K562 (cell line): ENCODE measurements around the gene PTGES3L. TPM values are rescaled to one million over a fixed set of nuclear protein-coding genes. Genes with fewer than 3 reads are reported as not detected.

Experiments used
- ATF3 ChIP-seq, 2 experiments: fragments of 450-650 bp in 1 of 2; sonication (generic) in 1 of 2; formaldehyde crosslinking in 1 of 2; IDR thresholded peaks in 1 of 2; conservative IDR thresholded peaks in 1 of 2; 2 replicates each; pipeline versions ENCODE4 v1.6.1 to v1.8.1; 2016 to 2023; ENCODE audit warnings: mild to moderate bottlenecking in 2 of 2, moderate library complexity in 2 of 2, inconsistent platforms in 1 of 2, missing genetic modification reagents in 1 of 2
- CBX3 ChIP-seq, 2 experiments: IDR thresholded peaks; 1 replicate in 1 of 2; 2 replicates in 1 of 2; pipeline ENCODE4 v1.6.1; 2012; ENCODE audit warnings: inconsistent platforms in 2 of 2, low read length in 2 of 2, borderline replicate concordance in 1 of 2, control low read depth in 1 of 2
- CEBPG ChIP-seq, 3 experiments: fragments of 200-800 bp in 1 of 3; sonication (Bioruptor generic) in 1 of 3; sonication (generic) in 1 of 3; formaldehyde crosslinking in 1 of 3; IDR thresholded peaks in 2 of 3; conservative IDR thresholded peaks in 1 of 3; 2 replicates each; pipeline versions ENCODE4 v1.6.1 to v1.8.0; 2016 to 2022; ENCODE audit warnings: missing compliant biosample characterization in 2 of 3, missing genetic modification characterization in 2 of 3, mild to moderate bottlenecking in 1 of 3, missing genetic modification reagents in 1 of 3
- E2F4 ChIP-seq: sonication (generic); formaldehyde crosslinking; IDR thresholded peaks from 2 replicates; pipeline ENCODE4 v1.8.0; 2022; ENCODE audit warnings: mild to moderate bottlenecking, low read depth, missing genetic modification reagents
- FOXP1 ChIP-seq: sonication (generic); formaldehyde crosslinking; IDR thresholded peaks from 2 replicates; pipeline ENCODE4 v1.8.0; 2022; ENCODE audit warnings: mild to moderate bottlenecking, missing genetic modification reagents
- JUND ChIP-seq, 2 experiments: IDR thresholded peaks; 2 replicates in 1 of 2; 3 replicates in 1 of 2; pipeline ENCODE4 v1.6.1; 2011; ENCODE audit warnings: borderline replicate concordance in 2 of 2, low read depth in 2 of 2, low read length in 2 of 2, improper control_type of control experiment in 1 of 2, missing biosample characterization in 1 of 2, missing genetic modification characterization in 1 of 2, missing genetic modification reagents in 1 of 2
- MTA1 ChIP-seq: fragments of 450-650 bp; IDR thresholded peaks from 2 replicates; pipeline ENCODE4 v1.6.1; 2017; ENCODE audit warnings: borderline replicate concordance
- NBN ChIP-seq: fragments of 450-650 bp; IDR thresholded peaks from 2 replicates; pipeline ENCODE4 v1.6.1; 2016; ENCODE audit warnings: low read depth, mild to moderate bottlenecking
- NFE2 ChIP-seq: IDR thresholded peaks from 2 replicates; pipeline ENCODE4 v1.6.1; 2014; ENCODE audit warnings: antibody characterized with exemption, low read depth
- NR2C1 ChIP-seq, 2 experiments: fragments of 450-650 bp; IDR thresholded peaks; 2 replicates each; pipeline ENCODE4 v1.6.1; 2017; ENCODE audit warnings: mild to moderate bottlenecking in 2 of 2, antibody characterized with exemption in 1 of 2, inconsistent platforms in 1 of 2, missing compliant biosample characterization in 1 of 2, missing genetic modification characterization in 1 of 2
- PTBP1 ChIP-seq: fragments of 200-400 bp; formaldehyde crosslinking; IDR thresholded peaks from 2 replicates; pipeline ENCODE4 v1.6.1; 2017; ENCODE audit warnings: low read depth, low read length
- SMAD4 ChIP-seq: fragments of 250-450 bp; sonication (Bioruptor Pico); conservative IDR thresholded peaks from 2 replicates; pipeline ENCODE4 v1.8.0; 2021; ENCODE audit warnings: inconsistent platforms, mild to moderate bottlenecking, moderate library complexity
- SRSF3 ChIP-seq: fragments of 200-400 bp; formaldehyde crosslinking; IDR thresholded peaks from 2 replicates; pipeline ENCODE4 v1.6.1; 2016; ENCODE audit warnings: mild to moderate bottlenecking, low read length, moderate library complexity; ENCODE audit not compliant: insufficient read depth
- TEAD2 ChIP-seq: fragments of 450-650 bp; IDR thresholded peaks from 2 replicates; pipeline ENCODE4 v1.6.1; 2016; ENCODE audit warnings: missing genetic modification characterization, control low read depth, missing compliant biosample characterization
- TEAD4 ChIP-seq, 2 experiments: sonication (generic) in 1 of 2; formaldehyde crosslinking in 1 of 2; IDR thresholded peaks; 2 replicates each; pipeline versions ENCODE4 v1.6.1 to v1.8.0; 2012 to 2022; ENCODE audit warnings: borderline replicate concordance in 1 of 2, inconsistent platforms in 1 of 2, low read length in 1 of 2, mild to moderate bottlenecking in 1 of 2, missing genetic modification reagents in 1 of 2
- USF1 ChIP-seq: sonication (generic); formaldehyde crosslinking; IDR thresholded peaks from 2 replicates; pipeline ENCODE4 v1.9.0; 2022; ENCODE audit warnings: mild to moderate bottlenecking, missing genetic modification reagents
- ZNF253 ChIP-seq: fragments of 250-450 bp; sonication (Bioruptor Pico); conservative IDR thresholded peaks from 2 replicates; pipeline ENCODE4 v1.6.1; 2021; ENCODE audit warnings: mild to moderate bottlenecking
- ZNF707 ChIP-seq: fragments of 250-450 bp; sonication (Bioruptor Pico); conservative IDR thresholded peaks from 2 replicates; pipeline ENCODE4 v1.8.0; 2022; ENCODE audit warnings: inconsistent platforms, mild to moderate bottlenecking, moderate library complexity
- ZNF740 ChIP-seq, 3 experiments: fragments of 200-800 bp in 1 of 3; sonication (Bioruptor generic) in 1 of 3; sonication (generic) in 1 of 3; formaldehyde crosslinking in 1 of 3; IDR thresholded peaks; 2 replicates each; pipeline versions ENCODE4 v1.6.1 to v1.8.0; 2016 to 2022; ENCODE audit warnings: mild to moderate bottlenecking in 2 of 3, missing compliant biosample characterization in 2 of 3, missing genetic modification characterization in 2 of 3, missing genetic modification reagents in 1 of 3
- ZNF77 ChIP-seq: fragments of 250-450 bp; sonication (Bioruptor Pico); IDR thresholded peaks from 2 replicates; pipeline ENCODE4 v1.5.0; 2020
- polyA plus RNA-seq, 8 experiments: library from polyadenylated mRNA; depleted of rRNA in 4 of 8; stranded (reverse) in 5 of 8; unstranded in 3 of 8; fragments of >200 nt; fragmentation: Nextera tagmentation in 2 of 8; fragmentation: Illumina TruSeq in 1 of 8; extraction: Ambion mirVana in 2 of 8; extraction: Trizol in 1 of 8; gene quantifications; 2 replicates each; pipeline versions ENCODE4 v1.2.1 to v1.2.3, GENCODE V29; 2011 to 2014; ENCODE audit warnings: inconsistent platforms in 1 of 8, missing spikeins in 1 of 8
- total RNA-seq, 7 experiments: library from RNA; depleted of rRNA in 6 of 7; stranded (reverse); fragments of >200 nt in 6 of 7; fragmentation: Illumina TruSeq in 2 of 7; extraction: Trizol in 2 of 7; gene quantifications; 2 replicates each; pipeline versions ENCODE4 v1.2.1 to v1.2.3, GENCODE V29; 2011 to 2021; ENCODE audit warnings: low replicate concordance in 1 of 7

The PTGES3L gene
- total and polyA plus RNA-seq, 9 of the 15 experiments (the other 6 are each of a cell fraction or from before 2014, with no cell fraction given) = 6.0 to 16.0 (median 9.6) TPM

GRCh38 chr17:42964161-42964932 lies 15.5 kb downstream of the PTGES3L start, which contains the start of gene AARSD1 (continued):
- TF ChIP-seq ZNF707 (CRISPR knock-in tag) = no peak
- TF ChIP-seq ATF3 (IDR thresholded peaks at IDR 0.05) = no peak
- TF ChIP-seq ATF3 (CRISPR knock-in tag; conservative IDR thresholded peaks at IDR 0.05) = no peak
- TF ChIP-seq USF1 = no peak
- TF ChIP-seq JUND (IDR thresholded peaks at IDR 0.05; ENCODE audit: borderline replicate concordance, low read depth, low read length) = peak; percentile 46
- no peak; the same call in 2 of the 3 replicates for TF ChIP-seq JUND (tag; IDR thresholded peaks at IDR 0.05; ENCODE audit: borderline replicate concordance, low read depth, low read length)
- no peak for TF ChIP-seq ZNF77 (CRISPR knock-in tag)
- TF ChIP-seq MTA1 = peak; percentile 73
- TF ChIP-seq E2F4 (CRISPR knock-in tag) = no peak
- no peak for TF ChIP-seq ZNF740 (CRISPR knock-in tag; IDR thresholded peaks at IDR 0.05)
- TF ChIP-seq ZNF740 (tag; IDR thresholded peaks at IDR 0.05) = no peak
- 0 out of 2 replicates have a peak, but pooled peaks have one; percentile 15 for TF ChIP-seq NFE2
- no peak; the same call in 1 of the 2 replicates for TF ChIP-seq NBN
- no peak for TF ChIP-seq NR2C1 (IDR thresholded peaks at IDR 0.05)
- no peak for TF ChIP-seq NR2C1 (tag; IDR thresholded peaks at IDR 0.05)
- TF ChIP-seq CEBPG (CRISPR knock-in tag; IDR thresholded peaks at IDR 0.05) = no peak
- no peak for TF ChIP-seq CEBPG (tag; conservative IDR thresholded peaks at IDR 0.05 in 1 of 2, IDR thresholded peaks at IDR 0.05 in 1 of 2)
- no peak for TF ChIP-seq FOXP1 (CRISPR knock-in tag)
- TF ChIP-seq SRSF3 = no peak
- no peak for TF ChIP-seq SMAD4 (CRISPR knock-in tag)
- TF ChIP-seq ZNF253 (CRISPR knock-in tag) = no peak
- 0 out of 2 replicates have a peak, but pooled peaks have one; percentile 29 for TF ChIP-seq TEAD2 (tag)
- no peak for TF ChIP-seq CBX3 (IDR thresholded peaks at IDR 0.05; ENCODE audit: borderline replicate concordance in 1 of 2, low read length in 2 of 2)
- TF ChIP-seq PTBP1 = no peak
- peak; percentile 63; the same call in 1 of the 2 replicates for TF ChIP-seq TEAD4 (IDR thresholded peaks at IDR 0.05; ENCODE audit: low read length)
- no peak for TF ChIP-seq TEAD4 (CRISPR knock-in tag; IDR thresholded peaks at IDR 0.05; ENCODE audit: borderline replicate concordance)
